Activated CD4-positive, alpha-beta T cell treated with anti-CD3 and anti-CD28 coated beads, Interleukin-10, Interleukin-2, amounts not matched to agents 100 ng/mL and 50 ng/mL, durations not matched to agents 16 hours and 8 hours (primary cell): ENCODE data around the gene MAEA.
"Not testable (repeated sequence)": the region's sequence is repeated elsewhere in the genome, so short reads cannot be mapped to it uniquely, and the experiment has no call there.

Experiments used
- DNase-seq: peaks from one replicate; pipeline ENCODE4 v3.0.0-alpha.2; 2020

Gene MAEA

GRCh38 chr4:1324443-1325175 lies 34.9 kb downstream of the MAEA start:
- not testable (repeated sequence) for DNase-seq

GRCh38 chr4:1325176-1325480 lies 35.4 kb downstream of the MAEA start:
- no peak for DNase-seq

GRCh38 chr4:1325681-1326635 lies 36.3 kb downstream of the MAEA start:
- DNase-seq, result no peak

- DNase-seq, result no peak
Measured at GRCh38 chr4:1326751-1327525, 37.2 kb downstream of the MAEA start.

DNA sequence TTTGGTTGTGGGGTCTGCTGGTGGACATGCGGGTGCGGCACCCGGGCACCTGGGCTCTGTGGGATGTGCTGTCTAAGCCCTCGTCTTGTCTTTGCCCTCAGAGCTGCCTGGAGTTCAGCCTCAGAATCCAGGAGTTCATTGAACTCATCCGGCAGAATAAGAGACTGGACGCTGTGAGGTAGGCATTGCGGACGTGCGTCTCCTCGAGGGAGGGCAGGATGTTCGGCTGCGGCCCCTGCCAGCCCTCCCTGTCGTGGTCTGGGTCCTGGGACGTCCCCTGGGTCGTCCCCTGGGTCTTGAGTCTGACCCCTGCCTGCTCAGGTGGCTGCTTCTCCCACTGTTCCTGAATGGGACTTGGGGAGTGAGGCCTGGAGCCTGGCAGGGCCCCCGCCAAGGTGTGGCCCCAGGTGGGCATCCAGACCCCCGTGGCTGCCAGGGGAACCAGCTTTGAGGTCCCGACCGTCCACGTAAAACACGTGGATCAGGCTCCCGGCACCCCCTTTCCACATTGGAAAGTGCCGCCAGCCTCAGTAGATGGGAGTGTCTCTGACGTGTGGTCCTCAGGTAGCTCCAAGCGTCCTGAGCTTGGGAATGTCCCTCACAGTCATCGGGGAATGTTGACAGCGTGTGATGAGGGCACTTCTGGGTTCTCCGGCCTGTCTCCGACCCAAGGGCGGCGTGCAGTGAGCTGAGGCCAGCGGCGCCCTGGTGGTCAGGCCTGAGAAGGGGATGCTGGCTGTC lies 38.0 kb downstream of the MAEA start:
- no peak for DNase-seq

- no peak for DNase-seq
Measured at GRCh38 chr4:1328267-1329155, 38.8 kb downstream of the MAEA start.

- DNase-seq, result peak; percentile 18
Measured at GRCh38 chr4:1329408-1330371, 40.0 kb downstream of the MAEA start.

GRCh38 chr4:1330761-1331590 lies 41.3 kb downstream of the MAEA start:
- DNase-seq, result peak; percentile 68

DNA sequence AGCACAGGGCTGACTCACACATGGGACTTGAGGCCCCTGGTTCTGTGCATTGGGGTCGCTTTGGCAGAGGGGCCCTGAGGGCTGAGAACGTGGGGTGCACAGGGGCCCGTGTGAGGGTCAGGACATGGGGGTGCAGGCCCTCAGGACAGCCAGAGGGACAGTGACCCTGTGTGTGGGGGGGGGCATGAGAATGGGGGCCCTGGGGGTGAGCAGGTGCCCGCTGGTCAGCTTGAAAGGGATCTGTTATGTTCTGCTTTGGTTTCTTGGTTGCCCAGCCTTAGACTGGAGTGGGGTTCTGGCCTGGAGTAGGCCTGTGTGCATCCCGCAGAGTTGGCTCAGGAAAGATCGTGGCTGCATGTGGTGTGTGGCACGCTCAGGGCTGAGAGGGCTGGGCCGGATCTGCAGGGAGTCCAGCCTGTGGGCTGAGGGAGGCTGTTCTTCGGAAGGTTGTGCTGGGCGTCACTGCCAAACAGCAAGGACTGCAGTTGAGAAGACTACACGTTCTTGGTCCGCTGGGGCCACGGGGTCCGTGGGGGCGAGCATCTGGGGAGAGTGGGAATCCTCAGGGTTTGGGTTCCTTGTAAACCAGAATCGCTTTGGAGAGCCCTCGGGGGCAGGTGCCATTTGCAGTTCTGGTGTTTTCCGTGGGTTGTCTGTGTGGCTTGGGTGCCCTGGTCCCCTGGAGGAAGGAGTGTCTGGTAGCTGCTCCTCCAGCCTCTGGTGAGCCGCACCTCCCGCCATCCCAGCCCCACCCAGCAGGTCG lies 42.1 kb downstream of the MAEA start:
- no peak for DNase-seq

GRCh38 chr4:1332686-1333085 lies 43.0 kb downstream of the MAEA start:
- no peak for DNase-seq

- no peak for DNase-seq
Measured at GRCh38 chr4:1333256-1333655, 43.6 kb downstream of the MAEA start.

DNA sequence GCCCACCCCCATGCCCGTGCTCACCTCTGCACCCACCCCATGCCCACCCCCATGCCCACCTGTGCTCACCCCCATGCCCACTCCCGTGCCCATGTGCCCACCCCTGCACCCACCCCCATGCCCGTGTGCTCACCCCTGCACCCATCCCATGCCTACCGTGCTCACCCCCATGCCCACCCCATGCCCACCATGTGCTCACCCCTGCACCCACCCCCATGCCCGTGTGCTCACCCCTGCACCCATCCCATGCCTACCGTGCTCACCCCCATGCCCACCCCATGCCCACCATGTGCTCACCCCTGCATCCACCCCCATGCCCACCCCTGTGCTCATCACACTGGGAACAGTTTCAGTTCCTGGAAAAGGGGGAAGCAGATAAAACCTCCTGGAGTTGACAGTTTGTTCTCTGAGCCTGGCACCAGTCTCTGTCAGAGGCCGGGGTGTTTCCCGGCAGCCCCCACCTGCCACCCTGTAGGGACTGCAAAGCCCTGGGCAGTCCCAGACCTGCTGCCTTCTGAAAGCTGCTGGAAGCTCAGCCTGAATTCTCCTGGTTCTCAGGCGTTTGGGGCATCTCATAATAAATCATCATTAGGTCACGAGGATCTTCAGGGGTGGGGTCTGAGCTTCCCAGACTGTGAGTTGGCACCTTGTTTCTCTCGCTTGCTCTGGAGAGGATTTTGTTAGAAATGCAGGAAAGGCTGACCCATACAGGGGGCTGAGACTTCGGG lies 44.3 kb downstream of the MAEA start:
- DNase-seq, result not testable (repeated sequence)

- no peak for DNase-seq
Measured at GRCh38 chr4:1334579-1334895, 44.8 kb downstream of the MAEA start.

- DNase-seq, result peak; percentile 57
Measured at GRCh38 chr4:1335193-1335883, 45.6 kb downstream of the MAEA start.

DNA sequence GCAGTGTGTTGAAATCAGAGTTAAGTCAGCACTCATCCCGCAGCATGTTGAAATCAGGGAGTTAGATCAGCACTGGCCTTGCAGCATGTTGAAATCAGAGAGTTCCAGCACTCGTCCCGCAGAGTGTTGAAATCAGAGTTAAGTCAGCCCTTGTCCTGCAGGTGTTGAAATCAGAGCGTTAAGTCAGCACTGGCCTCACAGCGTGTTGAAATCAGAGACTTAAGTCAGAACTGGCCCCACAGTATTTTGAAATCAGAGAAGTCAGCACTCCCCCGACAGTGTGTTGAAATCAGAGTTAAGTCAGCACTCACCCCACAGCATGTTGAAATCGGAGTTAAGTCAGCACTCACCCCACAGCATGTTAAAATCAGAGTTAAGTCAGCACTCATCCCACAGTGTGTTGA lies 46.4 kb downstream of the MAEA start:
- no peak for DNase-seq

DNA sequence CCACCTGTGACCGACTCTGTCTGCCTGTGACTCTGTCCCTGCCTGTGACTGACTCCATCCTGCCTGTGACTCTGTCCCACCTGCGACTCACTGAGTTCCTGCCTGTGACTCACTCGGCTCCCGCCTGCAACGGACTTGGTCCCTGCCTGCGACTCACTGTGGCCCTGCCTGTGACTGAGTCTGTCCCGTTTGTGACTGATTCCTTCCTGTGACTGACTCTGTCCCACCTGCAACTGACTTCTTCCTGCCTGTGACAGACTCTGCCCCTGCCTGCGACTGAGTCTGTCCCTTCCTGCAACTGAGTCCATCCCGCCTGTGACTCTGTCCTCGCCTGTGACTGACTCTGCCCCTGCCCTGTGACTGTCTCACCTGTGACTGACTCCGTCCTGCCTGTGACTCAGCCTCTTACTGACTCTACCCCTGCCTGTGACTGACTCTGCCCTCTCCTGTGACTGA lies 47.7 kb downstream of the MAEA start:
- DNase-seq, result peak; percentile 78
